BE2C (cell line): ENCODE results near the gene RANBP3.
A peak's percentile ranks its signal among the peaks of the same experiment; 100 is the strongest.
"Not testable (repeated sequence)": the region's sequence is repeated elsewhere in the genome, so short reads cannot be mapped to it uniquely, and the experiment has no call there.

ENCODE experiments used
- DNase-seq: peaks from one replicate; pipeline ENCODE4 v3.0.0-alpha.2; 2020
- H3K27me3 ChIP-seq: fragments of 250-450 bp; sonication (Bioruptor Pico); 2 replicates; pipeline ENCODE4 v1.5.1; 2020; ENCODE audit warnings: mild to moderate bottlenecking
- H3K36me3 ChIP-seq: fragments of 250-450 bp; sonication (Bioruptor Pico); 2 replicates; pipeline ENCODE4 v1.5.1; 2020; ENCODE audit warnings: mild to moderate bottlenecking
- H3K4me1 ChIP-seq: fragments of 250-450 bp; sonication (Bioruptor Pico); 2 replicates; pipeline ENCODE4 v1.5.1; 2020
- H3K4me3 ChIP-seq: 2 replicates; pipeline ENCODE4 v1.5.1; 2011; ENCODE audit warnings: low read depth, low read length
- H3K9me3 ChIP-seq: fragments of 250-450 bp; sonication (Bioruptor Pico); 2 replicates; pipeline ENCODE4 v1.5.1; 2020
- CTCF ChIP-seq: IDR thresholded peaks from 2 replicates; pipeline ENCODE4 v1.5.1; 2012; ENCODE audit warnings: mild to moderate bottlenecking, low read depth, low read length

The RANBP3 gene

GRCh38 chr19:5990289-5990797, 12.4 kb upstream of the RANBP3 start:
- peak; percentile 70 for DNase-seq
- H3K27me3 ChIP-seq: no peaks in the 10 kb centered on the region
- peaks cover 19% of the 10 kb centered on the region for H3K4me1 ChIP-seq
- no peak for TF ChIP-seq CTCF
- H3K4me3 ChIP-seq: no peak overlapping the region; the same call in 1 of the 2 replicates
- H3K36me3 ChIP-seq: peaks cover 4% of the 10 kb centered on the region
- no peaks in the 10 kb centered on the region; the same call in 1 of the 2 replicates for H3K9me3 ChIP-seq

- TF ChIP-seq CTCF: no peak
- no peak overlapping the region for H3K4me3 ChIP-seq
- H3K27me3 ChIP-seq: no peaks in the 10 kb centered on the region
- H3K4me1 ChIP-seq: peaks cover 17% of the 10 kb centered on the region
- DNase-seq: no peak
- H3K9me3 ChIP-seq: no peaks in the 10 kb centered on the region; the same call in 1 of the 2 replicates
- no peaks in the 10 kb centered on the region; the same call in 1 of the 2 replicates for H3K36me3 ChIP-seq
These were observed 11.6 kb upstream of the RANBP3 start for GRCh38 chr19:5989388-5990074.

GRCh38 chr19:5988517-5989387, 10.8 kb upstream of the RANBP3 start:
- Histone ChIP-seq H3K27me3 (no peaks in the 10 kb centered on the region), H3K4me1 (peaks cover 9% of the 10 kb centered on the region), H3K9me3 (no peaks in the 10 kb centered on the region; the same call in 1 of the 2 replicates), H3K36me3 (no peaks in the 10 kb centered on the region), H3K4me3 (no peak overlapping the region)
- TF ChIP-seq CTCF: no peak
- no peak for DNase-seq

GRCh38 chr19:5987077-5987818, 9.3 kb upstream of the RANBP3 start:
- peaks cover 2% of the 10 kb centered on the region; the same call in 1 of the 2 replicates for H3K4me1 ChIP-seq
- no peaks in the 10 kb centered on the region for H3K27me3 ChIP-seq
- DNase-seq: peak; percentile 76
- peak; percentile 97 for TF ChIP-seq CTCF
- H3K36me3 ChIP-seq: no peaks in the 10 kb centered on the region
- no peak overlapping the region for H3K4me3 ChIP-seq
- H3K9me3 ChIP-seq: no peaks in the 10 kb centered on the region; the same call in 1 of the 2 replicates

- H3K4me1 ChIP-seq, H3K9me3 ChIP-seq, H3K4me3 ChIP-seq, DNase-seq, H3K36me3 ChIP-seq, H3K27me3 ChIP-seq: not testable (repeated sequence)
These were observed 7.9 kb upstream of the RANBP3 start for GRCh38 chr19:5985837-5986236.
